Measurements from ENCODE around the gene HOXA7.

HOXA7 gene

GRCh38 chr7:27161214-27161720 is 4.8 kb upstream of the HOXA7 start:
- Histone ChIP-seq H3K4me1 (ENCODE audit: control insufficient read depth, insufficient read depth, low read length) (no peaks in the 10 kb centered on the region), H3K27me3 (ENCODE audit: control insufficient read depth, insufficient read depth, low read length) (peaks cover 2% of the 10 kb centered on the region), H3K36me3 (ENCODE audit: control insufficient read depth, insufficient read depth, low read length) (no peaks in the 10 kb centered on the region), H3K27ac (ENCODE audit: low read depth, low read length) (peak overlapping the region; percentile 60), H3K4me3 (ENCODE audit: low read length) (peak overlapping the region; percentile 79), H3K9ac (ENCODE audit: low read length) (no peak overlapping the region)

GRCh38 chr7:27160546-27161213 is 4.2 kb upstream of the HOXA7 start:
- peak overlapping the region; percentile 64 for H3K27ac ChIP-seq (ENCODE audit: low read depth, low read length)
- no peaks in the 10 kb centered on the region for H3K36me3 ChIP-seq (ENCODE audit: control insufficient read depth, insufficient read depth, low read length)
- peak overlapping the region; percentile 29 for H3K9ac ChIP-seq (ENCODE audit: low read length)
- peaks cover 2% of the 10 kb centered on the region for H3K27me3 ChIP-seq (ENCODE audit: control insufficient read depth, insufficient read depth, low read length)
- H3K4me1 ChIP-seq (ENCODE audit: control insufficient read depth, insufficient read depth, low read length), result no peaks in the 10 kb centered on the region
- H3K4me3 ChIP-seq (ENCODE audit: low read length), result peak overlapping the region; percentile 79

- Histone ChIP-seq H3K27me3 (ENCODE audit: control insufficient read depth, insufficient read depth, low read length) (peaks cover 2% of the 10 kb centered on the region), H3K4me1 (ENCODE audit: control insufficient read depth, insufficient read depth, low read length) (peaks cover 5% of the 10 kb centered on the region), H3K9ac (ENCODE audit: low read length) (peak overlapping the region; percentile 29), H3K4me3 (ENCODE audit: low read length) (peak overlapping the region; percentile 79), H3K36me3 (ENCODE audit: control insufficient read depth, insufficient read depth, low read length) (no peaks in the 10 kb centered on the region), H3K27ac (ENCODE audit: low read depth, low read length) (no peak overlapping the region)
These were observed 3.7 kb upstream of the HOXA7 start for GRCh38 chr7:27160145-27160545.

GRCh38 chr7:27159266-27160144 is 3.0 kb upstream of the HOXA7 start:
- Histone ChIP-seq H3K4me3 (ENCODE audit: low read length) (peak overlapping the region; percentile 79), H3K27ac (ENCODE audit: low read depth, low read length) (no peak overlapping the region), H3K4me1 (ENCODE audit: control insufficient read depth, insufficient read depth, low read length) (peaks cover 7% of the 10 kb centered on the region), H3K36me3 (ENCODE audit: control insufficient read depth, insufficient read depth, low read length) (no peaks in the 10 kb centered on the region), H3K27me3 (ENCODE audit: control insufficient read depth, insufficient read depth, low read length) (peaks cover 2% of the 10 kb centered on the region), H3K9ac (ENCODE audit: low read length) (no peak overlapping the region)

GRCh38 chr7:27158436-27159265 is 2.2 kb upstream of the HOXA7 start:
- no peak overlapping the region for H3K27ac ChIP-seq (ENCODE audit: low read depth, low read length)
- H3K4me1 ChIP-seq (ENCODE audit: control insufficient read depth, insufficient read depth, low read length), result peaks cover 7% of the 10 kb centered on the region
- H3K27me3 ChIP-seq (ENCODE audit: control insufficient read depth, insufficient read depth, low read length), result peaks cover 2% of the 10 kb centered on the region
- no peak overlapping the region for H3K9ac ChIP-seq (ENCODE audit: low read length)
- H3K4me3 ChIP-seq (ENCODE audit: low read length), result peak overlapping the region; percentile 54
- H3K36me3 ChIP-seq (ENCODE audit: control insufficient read depth, insufficient read depth, low read length), result no peaks in the 10 kb centered on the region

- no peaks in the 10 kb centered on the region for H3K36me3 ChIP-seq (ENCODE audit: control insufficient read depth, insufficient read depth, low read length)
- no peak overlapping the region for H3K9ac ChIP-seq (ENCODE audit: low read length)
- no peak overlapping the region for H3K27ac ChIP-seq (ENCODE audit: low read depth, low read length)
- peaks cover 3% of the 10 kb centered on the region for H3K27me3 ChIP-seq (ENCODE audit: control insufficient read depth, insufficient read depth, low read length)
- H3K4me3 ChIP-seq (ENCODE audit: low read length), result peak overlapping the region; percentile 69
- peaks cover 10% of the 10 kb centered on the region for H3K4me1 ChIP-seq (ENCODE audit: control insufficient read depth, insufficient read depth, low read length)
These were observed 1.4 kb upstream of the HOXA7 start for GRCh38 chr7:27157702-27158431.

GRCh38 chr7:27156916-27157701 is 634 bp upstream of the HOXA7 start:
- peak overlapping the region; percentile 69 for H3K4me3 ChIP-seq (ENCODE audit: low read length)
- H3K27ac ChIP-seq (ENCODE audit: low read depth, low read length), result peak overlapping the region; percentile 89
- H3K36me3 ChIP-seq (ENCODE audit: control insufficient read depth, insufficient read depth, low read length), result no peaks in the 10 kb centered on the region
- peaks cover 6% of the 10 kb centered on the region for H3K27me3 ChIP-seq (ENCODE audit: control insufficient read depth, insufficient read depth, low read length)
- H3K9ac ChIP-seq (ENCODE audit: low read length), result peak overlapping the region; percentile 36
- H3K4me1 ChIP-seq (ENCODE audit: control insufficient read depth, insufficient read depth, low read length), result peaks cover 12% of the 10 kb centered on the region

GRCh38 chr7:27155816-27156507 is 513 bp downstream of the HOXA7 start:
- Histone ChIP-seq H3K4me1 (ENCODE audit: control insufficient read depth, insufficient read depth, low read length) (peaks cover 12% of the 10 kb centered on the region), H3K27ac (ENCODE audit: low read depth, low read length) (peak overlapping the region; percentile 89), H3K9ac (ENCODE audit: low read length) (peak overlapping the region; percentile 3), H3K27me3 (ENCODE audit: control insufficient read depth, insufficient read depth, low read length) (peaks cover 8% of the 10 kb centered on the region), H3K4me3 (ENCODE audit: low read length) (peak overlapping the region; percentile 69), H3K36me3 (ENCODE audit: control insufficient read depth, insufficient read depth, low read length) (no peaks in the 10 kb centered on the region)

- H3K4me3 ChIP-seq (ENCODE audit: low read length), result peak overlapping the region; percentile 69
- peak overlapping the region; percentile 89 for H3K27ac ChIP-seq (ENCODE audit: low read depth, low read length)
- peaks cover 12% of the 10 kb centered on the region for H3K4me1 ChIP-seq (ENCODE audit: control insufficient read depth, insufficient read depth, low read length)
- H3K9ac ChIP-seq (ENCODE audit: low read length), result peak overlapping the region; percentile 3
- peaks cover 8% of the 10 kb centered on the region for H3K27me3 ChIP-seq (ENCODE audit: control insufficient read depth, insufficient read depth, low read length)
- no peaks in the 10 kb centered on the region for H3K36me3 ChIP-seq (ENCODE audit: control insufficient read depth, insufficient read depth, low read length)
These were observed 1.3 kb downstream of the HOXA7 start for GRCh38 chr7:27154901-27155815.

GRCh38 chr7:27154369-27154768 is 2.1 kb downstream of the HOXA7 start:
- peak overlapping the region; percentile 26 for H3K4me3 ChIP-seq (ENCODE audit: low read length)
- no peak overlapping the region for H3K27ac ChIP-seq (ENCODE audit: low read depth, low read length)
- H3K27me3 ChIP-seq (ENCODE audit: control insufficient read depth, insufficient read depth, low read length), result peaks cover 8% of the 10 kb centered on the region
- no peak overlapping the region for H3K9ac ChIP-seq (ENCODE audit: low read length)
- H3K4me1 ChIP-seq (ENCODE audit: control insufficient read depth, insufficient read depth, low read length), result peaks cover 12% of the 10 kb centered on the region
- no peaks in the 10 kb centered on the region for H3K36me3 ChIP-seq (ENCODE audit: control insufficient read depth, insufficient read depth, low read length)
